Epithelial cell of prostate (primary cell): ENCODE data around the gene FARS2.

Experiments
- DNase-seq: peaks from one replicate; pipeline ENCODE4 v3.0.0-alpha.2; 2011; ENCODE audit warnings: low read depth, low spot score
- H3K27ac ChIP-seq: fragments of 450-650 bp; 2 replicates; pipeline ENCODE4 v1.5.1; 2017; ENCODE audit warnings: mild to moderate bottlenecking

The FARS2 gene

DNA sequence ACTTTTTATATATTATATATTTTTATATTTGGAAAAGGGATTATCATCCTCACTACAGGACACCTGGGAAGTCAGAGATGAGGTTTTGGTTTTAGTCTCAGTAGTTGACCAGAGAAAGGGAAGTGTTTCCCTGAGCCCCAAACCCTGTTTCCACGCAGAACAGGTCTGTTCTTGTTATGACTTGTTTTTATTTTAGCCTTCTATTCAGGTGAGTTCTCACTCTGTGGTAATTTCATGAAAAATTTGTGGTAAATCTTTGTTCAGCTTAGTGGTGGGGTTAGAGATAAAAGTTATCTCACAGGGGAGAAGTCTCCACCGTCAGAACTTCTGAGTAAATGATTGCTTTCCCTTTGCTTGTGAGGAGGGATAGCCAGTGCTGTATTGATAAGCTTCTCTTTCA is 224.9 kb downstream of the FARS2 start:
- DNase-seq, result no peak
- H3K27ac ChIP-seq, result no peak overlapping the region

DNA sequence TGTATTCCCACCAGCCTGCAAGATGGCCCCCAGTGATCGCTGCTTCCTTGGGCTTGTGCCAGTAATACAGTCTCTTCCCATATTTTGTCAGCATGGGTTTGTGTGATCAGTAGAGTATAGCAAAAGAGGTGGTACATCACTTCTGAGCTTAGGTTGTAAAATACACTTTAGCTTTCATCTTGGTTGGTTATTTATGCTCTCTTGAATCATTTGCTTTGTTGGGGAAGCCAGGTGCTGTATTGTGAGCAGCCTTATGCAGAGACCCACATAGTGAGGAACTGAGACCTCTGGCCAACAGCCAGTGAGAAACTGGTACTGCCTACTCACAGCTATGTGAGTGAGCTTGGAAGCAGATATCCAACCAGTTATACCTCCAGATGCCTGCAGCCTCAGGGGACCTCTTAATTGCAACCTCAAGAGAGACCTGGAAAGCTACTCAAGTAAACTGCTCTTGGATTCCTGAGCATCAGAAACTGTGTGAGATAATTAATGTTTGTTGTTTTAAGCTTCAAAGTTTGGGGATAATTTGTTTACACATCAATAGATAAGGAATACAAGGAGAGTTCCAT is 229.3 kb downstream of the FARS2 start:
- DNase-seq, result no peak
- no peak overlapping the region for H3K27ac ChIP-seq

DNA sequence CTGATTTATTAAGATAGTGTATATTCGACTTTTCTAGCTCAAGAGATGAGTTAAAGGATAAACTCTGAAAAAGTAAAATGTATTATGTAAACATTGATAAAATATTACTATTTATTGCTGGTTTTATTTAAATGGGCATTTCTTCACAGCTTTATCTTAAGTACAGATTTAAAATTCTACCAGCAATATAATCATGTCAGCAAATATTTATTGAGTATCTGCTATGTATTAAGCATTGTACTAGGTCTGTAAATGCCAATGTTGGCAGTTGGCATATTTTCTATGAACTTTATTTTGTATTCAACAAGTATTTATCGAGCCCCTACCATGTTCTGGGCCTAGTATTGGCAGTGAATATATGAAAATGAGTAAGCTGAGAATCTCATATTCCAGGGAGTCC is 231.0 kb downstream of the FARS2 start:
- DNase-seq, result no peak
- no peak overlapping the region for H3K27ac ChIP-seq

DNA sequence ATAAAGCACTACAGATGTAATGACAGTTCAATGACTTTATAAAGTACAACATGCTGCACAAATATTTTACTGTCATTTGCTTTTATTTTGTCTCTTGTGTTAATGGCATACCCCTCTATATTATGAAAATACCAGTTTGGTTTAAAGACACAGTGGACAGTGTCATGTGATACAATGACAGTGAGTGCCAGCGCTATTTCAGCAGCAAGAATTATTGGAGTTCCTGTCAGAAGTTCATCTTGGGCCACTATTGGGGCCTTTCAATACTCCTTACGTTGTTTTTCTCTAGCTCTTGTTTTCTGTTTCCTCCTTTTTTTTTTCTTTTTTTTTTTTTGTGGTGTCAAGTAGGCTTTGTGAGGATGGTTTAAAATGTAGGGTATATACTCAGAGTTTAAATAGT is 232.5 kb downstream of the FARS2 start:
- no peak for DNase-seq
- no peak overlapping the region for H3K27ac ChIP-seq

DNA sequence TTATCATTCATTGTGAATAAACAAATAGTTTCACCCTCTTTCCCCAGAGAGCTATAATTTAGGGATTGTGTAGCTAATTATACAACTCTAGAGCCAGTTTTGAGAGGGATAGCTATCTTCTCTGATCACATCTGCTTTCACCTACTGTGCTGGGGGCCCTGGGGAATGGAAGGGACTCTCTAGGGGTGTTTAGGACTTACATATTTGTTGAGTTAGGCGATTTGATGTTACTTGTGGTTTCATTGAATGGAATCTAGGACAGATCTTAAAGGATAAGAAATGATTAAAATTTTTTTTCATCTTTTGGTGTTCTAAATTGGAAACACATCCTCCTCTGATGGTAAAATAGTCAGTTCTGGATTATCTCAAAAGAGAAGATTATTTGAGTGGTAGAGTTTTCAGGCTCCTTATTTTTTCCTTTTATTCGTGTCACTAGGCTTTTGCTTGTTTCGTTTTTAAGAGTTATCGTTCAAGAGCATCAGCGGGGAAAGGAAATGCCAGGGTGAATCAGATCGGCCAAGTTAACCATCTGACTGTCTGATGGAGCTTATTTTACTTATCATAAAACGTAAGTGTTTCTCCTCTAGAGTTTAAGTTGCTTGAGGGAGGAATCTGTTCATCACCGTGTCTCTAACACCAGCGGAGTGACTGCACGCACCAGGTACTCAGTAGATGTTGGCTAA is 236.7 kb downstream of the FARS2 start:
- H3K27ac ChIP-seq, result no peak overlapping the region
- no peak for DNase-seq

DNA sequence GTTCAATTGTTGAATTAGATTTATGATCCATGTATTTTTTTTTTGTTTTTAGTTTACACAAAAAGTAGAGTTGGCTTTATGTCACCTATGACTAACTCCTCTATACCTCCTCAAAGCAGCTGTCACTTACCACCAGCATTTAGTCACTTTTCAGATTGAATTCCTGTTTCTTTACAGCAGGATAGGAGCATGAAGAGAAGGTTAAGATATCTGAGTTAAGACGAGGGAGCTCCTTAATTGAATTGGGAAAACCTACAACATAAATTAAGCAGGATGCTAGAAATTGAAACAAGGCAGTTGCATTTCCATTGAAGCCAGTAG is 237.2 kb downstream of the FARS2 start:
- no peak overlapping the region for H3K27ac ChIP-seq
- DNase-seq, result no peak

DNA sequence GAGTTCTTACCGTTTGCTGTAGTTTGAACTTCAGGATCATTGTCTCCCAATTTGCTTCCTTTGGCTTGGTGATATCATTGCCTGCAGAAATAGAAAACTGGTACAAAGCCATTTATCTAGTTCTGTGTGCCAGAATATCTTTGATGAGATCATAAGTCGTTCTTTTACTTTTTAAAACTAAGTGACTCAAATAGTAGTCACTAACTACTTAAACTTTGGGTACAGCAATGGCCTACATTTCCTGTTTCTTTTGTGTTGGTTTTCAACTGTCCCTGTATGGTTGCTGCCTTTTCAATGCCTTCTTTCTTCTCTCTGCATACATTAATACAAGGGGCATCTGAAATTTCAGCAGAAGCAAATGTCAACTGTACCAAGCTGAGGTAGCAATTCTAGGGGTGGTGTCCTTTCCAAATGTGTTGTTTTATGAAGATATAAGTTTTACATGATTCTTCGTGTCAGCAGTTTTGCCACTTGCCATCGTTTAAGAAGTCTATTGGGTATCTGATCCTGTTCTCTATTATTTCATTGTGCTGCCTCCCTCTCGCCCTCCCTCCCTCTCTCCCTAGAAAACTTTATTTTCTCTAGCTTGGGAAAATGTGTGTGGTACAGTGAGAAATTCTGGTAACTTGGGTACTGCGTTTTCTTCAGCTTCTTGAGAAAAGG is 238.5 kb downstream of the FARS2 start:
- no peak overlapping the region for H3K27ac ChIP-seq
- no peak for DNase-seq

DNA sequence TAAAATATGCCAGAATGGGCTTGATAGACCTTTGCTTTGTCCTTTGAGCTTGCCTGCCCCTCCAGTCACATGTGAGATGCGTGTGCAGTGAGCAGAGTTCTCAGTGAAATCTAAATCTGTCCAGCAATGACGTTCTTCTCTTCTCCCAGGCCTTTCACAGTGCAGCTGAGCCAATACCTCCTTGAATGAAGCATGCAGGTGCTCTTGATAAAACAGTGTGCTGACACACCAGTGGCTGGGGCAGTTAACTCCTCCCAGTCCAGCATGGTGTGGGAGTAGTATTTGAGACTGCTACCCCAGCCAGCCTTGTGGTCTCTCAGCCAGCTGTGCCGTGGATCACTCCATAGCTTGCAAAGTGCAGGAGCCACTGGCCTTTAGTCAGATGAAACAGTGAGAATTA is 240.5 kb downstream of the FARS2 start:
- H3K27ac ChIP-seq, result no peak overlapping the region
- no peak for DNase-seq

DNA sequence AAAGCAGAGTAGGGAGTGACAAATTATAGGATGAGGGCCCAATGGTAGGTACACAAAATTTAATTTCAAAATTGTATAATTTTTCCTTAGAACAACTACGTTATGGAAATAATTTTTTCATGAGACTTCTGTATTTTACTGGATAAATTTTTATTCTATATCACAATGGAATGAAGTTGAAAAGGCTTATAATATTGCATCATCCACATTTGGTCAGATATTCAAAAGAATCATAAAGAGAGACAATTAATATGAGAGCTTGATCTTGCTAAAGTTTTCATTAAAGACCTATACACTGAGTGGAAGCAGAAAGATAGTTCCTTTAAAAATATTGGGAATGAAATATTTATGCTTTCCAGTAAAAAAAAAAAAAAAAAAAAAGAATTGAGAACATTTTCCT is 242.8 kb downstream of the FARS2 start:
- H3K27ac ChIP-seq, result no peak overlapping the region
- DNase-seq, result no peak

DNA sequence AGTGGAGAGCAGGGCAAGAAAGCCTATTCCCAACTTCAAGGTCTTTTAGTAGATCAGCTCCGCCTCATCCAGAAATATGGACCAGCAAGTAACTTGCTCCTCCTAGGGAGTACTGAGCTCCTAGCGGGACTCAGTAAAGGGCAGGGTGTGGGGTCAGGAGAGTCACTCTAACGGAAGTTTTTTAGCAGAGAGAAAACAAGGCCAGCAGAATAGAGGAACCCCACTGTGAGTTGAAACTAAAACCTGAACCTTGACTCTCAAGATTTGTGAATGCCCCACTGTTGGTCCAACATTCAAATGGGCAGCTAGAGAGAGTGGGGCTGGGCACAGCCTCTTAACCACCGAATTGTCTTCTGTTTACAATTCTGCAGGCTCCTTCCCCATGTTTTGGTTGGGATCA is 244.8 kb downstream of the FARS2 start:
- no peak overlapping the region for H3K27ac ChIP-seq
- DNase-seq, result no peak

DNA sequence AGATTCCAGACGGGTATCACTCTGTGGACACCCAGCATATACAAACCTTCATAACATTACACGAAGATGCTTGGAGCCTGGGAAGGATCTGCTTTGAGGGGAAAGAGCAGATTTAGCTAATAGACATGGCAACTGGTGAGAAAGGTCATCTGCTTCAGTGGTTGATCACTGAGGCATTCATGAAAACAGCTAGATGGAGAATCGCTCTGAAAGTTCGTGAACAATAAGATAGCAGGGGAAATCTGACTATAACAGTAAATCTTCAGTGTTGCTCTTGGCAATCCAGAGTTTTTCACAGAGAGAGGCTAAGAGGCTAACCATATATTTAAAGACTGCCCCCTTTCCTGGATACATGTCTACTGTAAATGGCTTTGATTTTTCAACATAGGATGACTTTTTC is 245.3 kb downstream of the FARS2 start:
- no peak overlapping the region for H3K27ac ChIP-seq

DNA sequence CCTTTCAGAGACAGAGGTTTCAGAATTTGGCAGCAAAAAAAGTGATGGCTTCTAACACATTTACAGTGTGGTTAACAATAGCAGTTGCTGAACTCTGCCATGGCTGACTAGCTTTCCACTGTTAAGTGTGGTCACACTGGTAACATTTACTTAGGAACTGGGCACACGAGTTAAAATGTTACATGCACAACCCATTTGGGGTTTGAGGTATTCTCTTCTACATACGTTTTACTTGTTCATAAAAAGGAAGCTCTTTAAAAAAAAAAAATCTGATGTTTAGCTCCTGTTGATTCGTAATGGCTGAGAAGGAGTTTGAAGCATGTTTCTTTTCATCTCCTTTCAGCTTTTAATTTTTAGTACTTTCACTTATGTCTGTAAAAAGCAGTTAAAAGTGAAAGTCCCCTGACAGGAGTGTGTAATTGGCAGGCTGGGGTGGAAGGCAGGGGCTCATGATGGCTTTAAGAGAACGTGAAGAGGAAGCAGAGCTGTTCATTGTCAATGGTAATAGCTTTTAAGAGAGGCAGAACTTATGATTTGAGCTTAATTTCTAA is 245.9 kb downstream of the FARS2 start:
- H3K27ac ChIP-seq, result no peak overlapping the region
- no peak for DNase-seq

More for the DNA sequence above, 245.3 kb downstream of the FARS2 start:
- DNase-seq, result no peak

DNA sequence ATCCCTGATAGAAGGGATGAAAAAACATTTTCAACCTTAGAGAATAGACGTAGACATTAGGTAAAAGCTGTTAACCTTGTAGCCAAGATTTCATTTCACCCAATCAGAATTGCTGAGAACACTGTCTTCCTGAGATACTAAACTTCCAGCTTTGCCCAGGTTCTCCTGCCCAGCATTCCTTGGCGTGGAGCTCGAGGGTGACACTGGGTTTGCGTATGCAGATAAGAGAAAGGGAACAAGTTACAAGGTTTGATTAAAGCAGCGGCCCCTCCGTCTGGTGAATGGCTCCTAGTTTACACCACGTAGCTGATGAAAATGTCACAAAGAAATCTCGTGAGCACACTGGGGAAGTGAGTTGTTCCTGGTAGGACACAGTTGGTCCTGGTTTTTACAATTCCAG is 247.8 kb downstream of the FARS2 start:
- H3K27ac ChIP-seq, result no peak overlapping the region
- no peak for DNase-seq

DNA sequence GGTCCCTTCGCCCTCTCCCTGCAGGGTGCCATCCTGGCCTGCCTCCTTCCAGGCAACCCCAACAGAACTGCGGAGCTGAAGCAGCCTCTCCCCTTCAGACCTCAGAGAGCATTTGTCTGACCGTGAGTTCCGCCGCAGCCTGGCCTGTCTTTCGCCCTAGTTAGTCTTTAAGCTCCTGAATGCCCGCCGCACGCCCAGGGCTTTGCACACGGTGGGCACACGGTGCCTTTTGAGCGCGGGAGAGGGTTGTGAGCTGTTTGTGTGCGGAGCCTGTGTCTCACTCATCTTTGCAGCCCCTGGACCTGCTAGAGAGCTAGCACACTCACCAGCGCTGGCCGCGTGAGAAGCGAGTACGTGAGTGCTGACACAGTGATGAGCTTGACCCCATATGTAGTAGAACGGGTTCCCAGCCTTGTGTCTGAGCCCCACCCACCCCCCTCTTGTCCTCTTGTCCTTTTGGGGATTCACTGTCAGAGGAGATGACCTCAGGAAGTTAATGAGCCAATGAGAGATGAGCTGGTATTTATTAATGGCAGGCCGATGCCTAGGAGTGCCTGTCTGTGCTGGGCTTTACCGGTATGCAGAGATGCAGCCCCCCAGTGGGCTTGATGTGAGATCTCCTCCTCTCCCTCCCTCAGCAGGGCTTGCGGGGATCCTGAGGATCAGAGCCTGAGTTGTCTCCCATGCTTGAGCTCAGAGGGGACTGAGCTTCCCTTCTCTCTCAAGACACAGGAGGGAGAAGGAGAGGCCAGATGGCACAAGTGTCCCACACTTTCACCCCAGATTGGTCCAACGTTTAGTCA is 249.2 kb downstream of the FARS2 start:
- DNase-seq, result no peak
- H3K27ac ChIP-seq, result no peak overlapping the region

DNA sequence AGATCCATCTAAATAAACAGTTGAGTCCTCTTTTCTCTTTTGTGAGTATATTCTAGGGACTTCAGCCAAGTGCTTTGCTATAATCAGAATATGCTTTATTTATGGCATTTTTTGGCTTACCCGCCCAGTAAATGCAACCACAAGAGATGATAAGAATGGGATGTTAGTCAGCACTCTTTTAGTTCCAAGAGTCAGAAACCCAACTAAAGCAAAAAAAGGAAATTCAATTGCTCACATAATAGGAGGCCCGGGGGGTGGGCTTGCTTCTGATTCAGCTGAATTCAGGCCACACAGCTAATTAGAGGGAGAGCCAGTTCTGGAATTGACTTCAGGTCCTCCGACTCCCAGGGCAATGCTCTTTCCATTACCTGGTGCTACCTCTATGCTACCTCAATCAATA is 250.6 kb downstream of the FARS2 start:
- DNase-seq, result no peak
- no peak overlapping the region for H3K27ac ChIP-seq

DNA sequence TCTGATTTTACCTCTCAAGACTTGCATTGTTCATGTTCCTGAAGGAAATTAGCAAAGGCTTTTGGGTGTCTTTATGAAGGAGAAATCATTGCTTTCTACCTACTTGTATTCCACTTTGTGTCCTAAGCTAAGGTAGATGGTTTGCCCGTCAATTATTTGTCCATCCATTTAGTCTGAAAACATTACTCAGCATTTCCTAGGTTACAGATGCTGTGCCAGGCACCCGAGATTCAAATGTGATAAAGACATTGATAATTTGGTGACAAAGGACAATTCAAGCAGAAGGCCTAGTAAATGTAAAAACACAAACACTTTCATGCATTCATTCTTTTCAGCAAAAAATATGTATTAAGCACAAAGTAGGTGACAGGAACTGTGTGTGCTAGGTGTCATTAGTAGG is 251.1 kb downstream of the FARS2 start:
- no peak for DNase-seq
- no peak overlapping the region for H3K27ac ChIP-seq

DNA sequence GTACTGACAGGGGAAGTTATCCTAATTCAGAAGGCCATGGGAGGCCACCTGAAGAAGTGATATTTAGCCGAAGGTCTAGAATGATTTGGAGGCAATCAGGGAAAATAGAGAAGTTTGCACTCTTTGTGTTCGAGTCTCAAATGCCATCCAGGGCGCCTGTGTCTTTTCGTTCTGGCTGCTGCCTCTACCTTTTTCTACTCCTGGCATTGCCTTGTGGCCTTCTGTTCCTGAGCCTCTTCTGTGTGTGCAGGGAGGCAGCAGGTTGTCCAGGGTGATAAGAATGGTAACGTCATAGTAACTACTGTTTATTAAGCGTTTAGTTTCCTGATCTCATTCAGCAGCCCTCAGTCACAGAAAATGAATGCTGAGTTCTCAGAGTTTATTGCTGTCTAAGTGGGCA is 252.1 kb downstream of the FARS2 start:
- DNase-seq, result no peak
- no peak overlapping the region for H3K27ac ChIP-seq

DNA sequence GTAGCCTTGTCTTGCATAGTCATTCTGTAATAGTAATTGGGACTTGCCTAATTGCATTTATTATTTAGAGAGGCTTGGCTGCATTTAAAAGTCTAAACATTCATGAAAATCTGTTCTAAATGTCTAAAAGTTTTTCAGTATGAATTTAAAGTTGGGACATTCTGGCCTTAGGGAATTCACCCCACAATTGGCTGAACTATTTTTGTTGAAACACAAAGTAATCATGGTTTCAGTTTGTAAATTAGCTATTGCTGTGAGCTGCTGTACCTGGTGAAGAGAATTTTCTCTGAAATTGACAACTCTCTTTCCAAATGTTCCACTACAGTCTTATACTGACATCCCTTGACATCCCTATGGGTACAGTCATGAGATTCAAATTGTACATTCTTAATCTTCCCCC is 253.0 kb downstream of the FARS2 start:
- H3K27ac ChIP-seq, result no peak overlapping the region
- no peak for DNase-seq

DNA sequence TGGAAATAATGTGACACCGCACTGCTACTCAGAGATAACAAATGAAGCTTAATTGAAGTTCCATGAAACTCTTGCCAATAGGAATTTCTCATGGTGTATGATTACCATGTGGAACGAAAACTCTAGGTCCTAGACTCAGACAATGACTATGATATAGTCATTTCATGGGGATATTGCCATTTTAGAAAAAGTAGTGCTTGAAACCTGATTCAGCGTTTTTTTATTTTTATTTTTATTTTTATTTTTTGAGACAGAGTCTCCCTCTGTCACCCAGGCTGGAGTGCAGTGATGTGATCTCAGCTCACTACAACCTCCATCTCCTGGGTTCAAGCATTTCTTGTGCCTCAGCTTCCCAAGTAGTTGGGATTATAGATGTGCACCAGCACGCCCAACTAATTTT is 253.9 kb downstream of the FARS2 start:
- no peak for DNase-seq
- H3K27ac ChIP-seq, result no peak overlapping the region

DNA sequence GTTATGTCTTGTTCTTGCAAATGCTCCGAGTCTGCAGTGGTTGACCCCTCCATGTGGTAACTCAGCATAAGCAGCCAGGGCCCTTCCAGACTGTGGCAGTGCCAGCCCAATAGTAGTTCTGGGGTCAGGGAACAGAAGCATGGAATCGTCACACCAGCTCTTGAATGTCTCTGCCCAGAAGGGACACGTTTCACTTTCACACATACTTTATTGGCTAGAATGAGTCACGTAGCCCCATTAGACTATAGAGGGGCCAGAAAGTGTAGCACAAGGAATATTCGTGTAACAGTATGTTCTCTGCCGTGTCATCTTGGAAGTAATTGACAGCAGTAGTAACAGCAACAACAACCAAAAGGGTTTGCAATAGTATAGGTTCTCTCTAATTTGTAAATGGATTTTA is 254.7 kb downstream of the FARS2 start:
- no peak for DNase-seq
- no peak overlapping the region for H3K27ac ChIP-seq

DNA sequence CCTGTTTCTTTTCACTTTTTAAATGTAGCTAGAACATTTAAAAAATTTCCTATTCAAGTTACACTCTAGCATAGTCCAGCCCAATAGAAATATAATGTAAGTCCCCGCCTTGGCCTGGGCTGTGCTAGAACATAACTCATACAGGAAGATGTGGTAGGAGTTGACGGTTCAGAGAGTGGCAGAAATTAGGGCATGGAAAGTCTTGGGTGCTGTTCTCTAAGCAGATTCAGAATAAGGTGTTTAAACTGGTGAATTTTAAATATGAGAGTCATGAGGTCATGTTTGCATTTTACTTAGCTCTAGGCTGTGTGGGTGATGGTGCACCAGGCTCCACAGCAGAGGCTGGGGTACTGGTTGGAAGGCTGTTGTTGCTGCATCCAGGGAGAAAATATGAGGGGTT is 256.5 kb downstream of the FARS2 start:
- no peak overlapping the region for H3K27ac ChIP-seq
- DNase-seq, result no peak
